Measurements from ENCODE around the gene CREBBP. TPM values are rescaled to one million over a fixed set of nuclear protein-coding genes. Genes with fewer than 3 reads are reported as not detected.

The CREBBP gene
- total RNA-seq, 1 donor, result 42.3 TPM

DNA sequence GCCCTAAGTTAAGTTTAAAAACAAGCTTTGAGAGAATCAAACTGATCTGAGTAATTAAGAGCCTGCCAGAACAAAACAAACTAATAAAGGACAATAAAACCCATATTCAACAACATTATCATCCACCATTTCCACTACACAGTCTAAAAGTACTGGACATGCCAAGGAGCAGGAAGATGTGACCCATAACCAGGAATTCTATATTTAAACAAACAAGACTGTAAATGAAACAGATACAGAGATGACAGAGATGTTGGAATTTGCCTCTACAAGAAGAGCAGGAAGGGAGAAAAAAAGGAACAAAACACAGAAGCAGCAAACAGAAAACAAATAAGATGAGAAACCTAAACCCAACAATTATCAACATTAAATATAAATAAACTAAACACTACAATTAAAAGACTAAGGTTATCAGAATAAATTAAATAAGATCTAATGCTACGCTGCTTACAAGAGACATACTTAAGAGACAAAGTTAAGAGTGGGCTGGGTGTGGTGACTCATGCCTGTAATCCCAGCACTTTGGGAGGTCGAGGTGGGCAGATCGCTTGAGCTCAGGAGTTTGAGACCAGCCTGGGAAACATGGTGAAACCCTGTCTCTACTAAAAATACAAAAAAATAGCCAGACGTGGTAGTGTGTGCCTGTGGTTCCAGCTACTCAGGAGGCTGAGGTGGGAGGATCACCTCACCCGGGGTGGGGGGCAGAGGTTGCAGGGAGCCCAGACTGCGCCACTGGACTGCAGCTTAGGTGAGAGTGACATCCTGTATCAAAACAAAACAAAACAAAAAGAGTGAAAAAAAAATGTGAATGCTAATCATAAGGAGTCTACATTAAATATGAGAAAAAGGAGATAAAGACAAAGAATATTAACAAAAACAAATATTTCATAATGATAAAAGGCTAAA lies 50.6 kb downstream of the CREBBP start:
- DNase-seq (ENCODE audit: low read depth in 2 of 3, low spot score in 2 of 3), result no peak

DNA sequence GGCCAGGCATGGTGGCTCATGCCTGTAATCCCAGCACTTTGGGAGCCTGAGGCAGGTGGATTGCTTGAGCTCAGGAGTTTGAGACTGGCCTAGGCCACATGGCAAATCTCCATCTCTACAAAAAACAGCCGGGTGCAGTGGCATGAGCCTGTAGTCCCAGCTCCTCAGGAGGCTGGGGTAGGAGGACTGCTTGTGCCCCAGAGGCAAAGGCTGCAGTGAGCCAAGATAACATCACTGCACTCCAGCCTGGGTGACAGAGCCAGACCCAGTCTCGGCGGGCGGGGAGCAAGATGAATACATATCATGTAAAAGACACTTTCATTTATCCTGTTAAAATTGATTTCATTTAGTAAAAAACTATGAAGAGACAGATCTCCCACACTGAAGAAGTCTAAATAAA lies 54.6 kb downstream of the CREBBP start:
- DNase-seq (ENCODE audit: low read depth in 2 of 3, low spot score in 2 of 3), result no peak

DNA sequence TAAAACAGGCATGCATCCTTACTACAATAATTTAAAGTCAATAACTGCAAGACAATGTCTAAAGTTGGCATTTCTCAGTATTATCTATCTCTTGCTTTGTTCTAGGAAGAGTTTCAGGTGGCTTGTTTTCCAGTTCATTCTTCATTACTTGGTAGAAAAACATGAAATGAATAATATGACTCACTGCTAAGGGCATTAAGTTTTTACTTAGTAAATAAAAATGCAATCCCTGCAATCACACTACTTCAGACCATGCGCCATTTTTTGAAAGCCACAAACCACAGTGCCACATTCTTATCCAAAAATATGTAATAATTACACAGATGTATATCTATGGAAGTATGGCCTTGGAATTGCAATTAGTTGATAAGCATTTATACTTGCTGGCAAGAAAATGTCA lies 55.4 kb downstream of the CREBBP start:
- DNase-seq (ENCODE audit: low read depth in 2 of 3, low spot score in 2 of 3), result no peak

DNA sequence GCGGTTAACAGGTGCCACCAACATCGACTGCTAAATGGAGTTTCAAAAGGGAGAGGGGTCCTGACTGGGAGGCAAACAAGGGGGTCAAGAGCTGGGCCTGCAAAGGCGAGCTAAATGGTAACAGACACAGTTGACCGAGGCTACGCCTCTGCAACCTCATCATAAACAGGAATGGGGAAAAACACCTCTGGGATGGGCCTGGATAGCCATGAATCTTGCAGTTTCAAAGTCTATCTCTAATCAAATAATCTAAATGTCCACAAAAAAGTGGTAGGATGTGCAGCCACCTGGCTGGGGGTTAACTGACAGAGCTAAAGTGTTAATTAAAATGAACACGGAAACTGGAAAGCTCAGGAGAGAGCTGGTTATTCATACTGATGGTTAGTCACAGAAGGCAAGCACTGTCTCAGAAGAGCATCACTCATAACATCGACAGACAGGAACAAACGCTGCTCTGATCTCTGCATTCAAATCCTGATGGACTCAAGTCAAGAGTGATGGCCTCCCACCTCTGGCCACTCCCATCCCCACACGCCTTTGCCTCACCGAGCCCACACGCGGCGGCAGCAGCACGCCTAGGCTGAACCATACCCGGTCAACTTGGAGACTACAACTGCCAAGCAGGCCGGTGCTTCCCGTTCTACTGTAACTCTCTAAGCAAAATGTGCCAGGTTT lies 56.3 kb downstream of the CREBBP start:
- DNase-seq (ENCODE audit: low read depth in 2 of 3, low spot score in 2 of 3), result no peak

DNA sequence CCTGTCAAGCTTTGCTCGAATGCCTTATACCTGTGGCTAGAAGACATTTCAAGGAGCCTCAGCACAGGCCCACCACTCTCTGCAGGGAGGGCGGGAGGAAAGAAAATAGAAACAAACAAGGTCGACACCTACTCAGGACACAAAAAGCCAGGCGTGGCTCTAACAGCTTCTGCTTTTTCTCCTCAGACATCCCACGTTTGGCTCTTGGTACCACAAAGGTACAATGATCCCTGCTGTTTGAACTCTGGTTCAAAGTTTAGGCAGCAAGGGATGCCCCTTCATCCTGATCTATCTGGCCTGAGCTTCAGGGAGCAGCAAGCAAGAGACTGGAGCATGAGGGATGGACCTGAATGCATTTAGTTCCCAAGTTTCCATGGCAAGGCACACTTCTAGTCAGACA lies 57.1 kb downstream of the CREBBP start:
- no peak for DNase-seq (ENCODE audit: low read depth in 2 of 3, low spot score in 2 of 3)

DNA sequence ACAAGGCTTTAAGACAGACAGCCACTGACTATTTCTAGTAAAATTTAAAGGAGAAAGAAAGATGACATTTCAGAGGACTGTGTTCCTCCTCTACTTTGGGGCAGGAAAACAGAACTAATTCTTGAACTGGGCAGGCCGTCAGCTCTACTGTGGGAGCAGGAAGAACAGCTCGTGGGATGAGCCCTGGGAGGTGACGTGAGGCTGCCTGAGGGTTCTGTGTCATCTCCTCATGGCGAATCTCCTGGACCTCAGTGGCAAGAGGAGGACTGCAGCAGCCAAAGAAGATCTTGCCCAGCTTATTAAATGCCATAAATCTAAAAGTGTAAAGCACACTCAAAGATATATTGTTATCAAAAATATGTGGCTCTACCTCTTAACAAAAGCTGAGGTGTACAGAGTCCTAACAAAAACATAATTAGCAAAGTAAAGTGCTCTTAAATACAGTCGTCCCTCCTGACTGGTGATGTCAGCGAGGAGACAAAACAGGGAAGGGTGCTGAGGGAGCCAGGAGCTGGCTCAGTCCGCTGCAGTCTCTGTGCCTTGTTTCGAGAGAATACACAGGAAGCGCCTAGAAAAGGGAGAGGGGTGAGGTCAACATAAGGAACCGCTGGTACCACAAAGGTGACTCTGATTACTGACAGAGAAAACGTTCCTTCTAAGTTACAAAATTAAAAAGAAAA lies 58.0 kb downstream of the CREBBP start:
- DNase-seq (ENCODE audit: low read depth in 2 of 3, low spot score in 2 of 3), result no peak

DNA sequence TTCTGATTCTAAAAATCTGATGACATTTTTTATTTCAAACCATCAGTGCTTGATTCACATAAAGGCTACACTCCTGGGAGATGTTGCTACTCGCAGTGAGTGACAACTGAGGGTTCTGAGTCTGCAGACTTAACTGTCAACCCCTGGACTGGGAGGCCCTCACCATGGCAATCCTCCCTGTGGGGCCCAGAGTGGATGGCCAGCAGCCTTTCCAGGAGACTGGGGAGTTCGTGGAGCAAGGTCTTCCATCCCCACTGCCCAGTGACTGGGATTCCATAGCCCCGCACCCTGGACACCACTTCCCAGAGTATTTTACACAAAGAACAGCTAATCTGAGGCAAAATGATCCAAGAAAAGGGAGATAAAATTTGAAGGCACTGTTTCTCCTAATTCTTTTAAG lies 59.3 kb downstream of the CREBBP start:
- DNase-seq (ENCODE audit: low read depth in 2 of 3, low spot score in 2 of 3), result no peak

DNA sequence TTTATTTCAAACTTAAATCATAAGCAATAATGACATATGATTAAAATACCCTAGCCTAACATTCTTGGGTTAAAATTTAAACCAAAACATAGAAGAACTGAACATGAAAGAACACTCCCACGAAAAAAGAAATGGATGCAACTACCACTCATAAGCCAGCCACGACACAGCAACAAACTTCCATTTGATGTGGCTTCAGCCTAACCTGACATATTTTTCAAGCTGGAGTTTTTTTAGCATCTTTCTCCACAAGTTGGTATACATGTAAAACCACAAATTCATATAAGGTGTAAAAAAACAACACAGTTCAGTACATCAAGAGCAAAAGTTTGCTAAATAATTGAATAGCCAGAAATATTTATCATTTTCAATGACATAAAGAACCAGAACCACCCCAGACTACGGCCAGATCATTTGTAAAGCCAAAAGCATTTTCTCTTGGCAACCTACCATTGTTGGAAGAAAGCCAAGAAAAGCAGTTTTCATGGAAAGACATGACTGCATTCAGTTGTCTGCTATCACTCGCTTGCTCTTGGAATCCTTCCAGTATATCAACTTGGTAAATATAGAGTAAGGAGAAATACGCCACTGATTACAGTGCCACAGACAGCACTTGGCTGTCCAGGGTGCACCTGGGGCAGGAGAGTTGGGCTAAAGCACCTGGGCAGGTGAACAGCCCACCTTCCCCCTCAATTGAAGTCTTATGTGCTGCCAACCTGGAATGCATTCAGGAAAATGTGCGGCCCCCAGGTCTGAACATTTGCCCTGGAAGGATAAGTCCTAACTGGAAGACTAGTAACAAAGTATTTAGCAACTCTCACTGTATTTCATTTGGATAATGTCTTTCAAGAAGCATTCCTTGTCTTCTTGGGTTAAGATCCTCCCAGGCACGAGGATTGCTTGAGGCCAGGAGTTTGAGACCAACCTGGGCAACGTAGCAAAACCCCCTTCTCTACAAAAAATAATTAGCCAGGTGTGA lies 60.5 kb downstream of the CREBBP start:
- no peak for DNase-seq (ENCODE audit: low read depth in 2 of 3, low spot score in 2 of 3)

DNA sequence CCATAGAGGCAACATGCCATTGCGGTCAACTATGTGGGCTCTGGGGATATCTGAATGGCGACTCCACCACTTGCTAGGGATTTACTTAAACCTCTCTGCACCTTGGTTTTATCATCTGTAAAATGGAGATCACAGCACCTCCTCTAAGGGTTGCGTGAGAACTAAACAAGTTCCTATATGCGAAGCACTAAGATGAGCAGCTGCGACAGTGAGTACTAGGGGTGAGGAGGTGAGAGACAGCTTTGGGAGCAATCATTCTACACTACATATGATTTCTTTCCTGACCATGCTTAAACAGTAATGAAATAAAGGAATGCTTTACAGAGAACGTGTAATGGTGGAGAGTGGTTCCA lies 61.4 kb downstream of the CREBBP start:
- DNase-seq (ENCODE audit: low read depth in 2 of 3, low spot score in 2 of 3), result no peak

DNA sequence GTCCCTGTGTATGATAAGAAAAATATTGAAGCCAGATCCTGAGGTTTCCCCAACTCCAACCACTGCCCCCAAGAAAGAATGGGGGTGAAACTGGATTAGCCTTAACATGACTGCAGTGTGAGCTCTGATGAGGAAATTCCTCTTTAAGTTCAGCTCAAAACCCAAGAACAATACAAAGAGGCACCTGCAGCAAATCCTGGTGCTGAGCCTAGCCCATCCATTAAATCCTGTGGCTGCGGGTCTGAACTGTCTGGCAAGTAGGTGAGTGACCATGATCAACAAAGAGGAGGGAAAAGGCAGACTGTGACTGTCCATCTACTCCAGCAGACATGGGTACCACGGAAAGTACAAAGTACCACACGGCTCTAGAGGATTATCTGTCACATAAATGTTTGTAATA lies 64.2 kb downstream of the CREBBP start:
- DNase-seq (ENCODE audit: low read depth in 2 of 3, low spot score in 2 of 3), result no peak

DNA sequence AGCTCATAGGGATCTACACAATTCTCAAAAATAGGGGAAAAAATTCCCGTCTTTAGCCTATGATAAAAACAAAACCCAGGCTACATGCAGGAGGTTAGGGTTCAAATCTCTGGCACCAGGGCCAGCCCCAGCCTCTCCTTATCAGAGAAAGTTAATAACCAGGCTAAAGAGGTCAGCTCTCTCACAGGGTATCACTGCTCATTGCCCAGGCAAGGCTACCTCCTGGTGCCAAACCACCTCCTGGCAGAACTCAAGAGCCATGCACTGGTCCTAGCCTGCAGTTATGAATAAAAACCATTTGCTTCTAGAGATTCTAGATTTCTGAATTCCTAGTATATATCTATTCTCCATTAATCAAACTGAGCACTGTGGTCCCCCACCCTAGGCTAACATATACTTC lies 65.8 kb downstream of the CREBBP start:
- no peak for DNase-seq (ENCODE audit: low read depth in 2 of 3, low spot score in 2 of 3)

DNA sequence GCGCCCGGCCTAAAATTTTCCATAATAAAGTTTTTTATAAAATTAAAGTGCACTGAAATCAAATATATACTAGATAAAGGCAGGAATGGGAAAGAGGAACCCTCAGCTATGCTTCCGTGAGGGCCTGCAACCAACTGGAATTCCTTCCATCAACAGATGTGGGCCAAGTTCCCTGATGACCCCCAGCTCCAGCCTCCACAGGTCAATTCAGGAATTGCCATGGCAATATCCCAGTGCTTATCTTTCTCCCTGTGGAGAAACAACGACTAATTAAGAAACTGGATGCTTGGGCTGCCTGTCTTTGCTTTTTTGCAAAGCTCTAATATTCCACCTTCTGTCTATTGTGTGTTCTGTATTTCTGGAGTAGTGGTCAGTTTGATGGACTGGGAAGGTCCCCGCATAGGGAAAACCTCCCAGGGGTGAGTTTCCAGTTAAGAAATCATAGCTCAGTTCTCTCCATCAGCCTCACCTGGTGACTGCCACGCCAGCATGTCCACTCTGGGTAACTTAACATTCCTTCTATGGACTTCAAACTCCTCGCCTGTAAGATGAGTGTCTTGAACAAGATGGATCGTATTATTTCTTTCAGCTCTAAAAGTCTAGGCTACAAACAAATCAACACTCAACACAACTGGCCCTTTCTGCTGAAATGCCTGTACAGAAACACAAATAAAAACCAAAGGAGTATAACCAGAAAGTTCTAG lies 67.9 kb downstream of the CREBBP start:
- no peak for DNase-seq (ENCODE audit: low read depth in 2 of 3, low spot score in 2 of 3)

DNA sequence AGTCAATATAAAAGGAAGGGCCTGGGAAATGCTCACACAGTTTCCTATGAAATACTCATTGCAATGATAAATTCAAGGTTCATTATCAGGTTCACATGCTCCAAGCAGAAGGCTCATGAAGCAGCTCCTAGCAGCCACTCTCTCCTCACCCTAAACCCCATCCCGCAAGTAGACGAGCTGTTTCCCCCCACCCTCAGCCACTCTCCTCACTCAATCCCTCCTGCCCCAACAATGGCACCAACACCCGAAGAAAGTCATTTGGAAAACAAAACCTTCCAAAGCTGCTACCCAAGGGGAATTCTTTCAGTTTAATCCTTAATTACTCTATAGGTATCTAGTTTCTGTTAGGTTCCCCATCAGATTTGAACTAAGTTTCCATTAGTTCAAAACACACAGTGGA lies 69.7 kb downstream of the CREBBP start:
- no peak for DNase-seq (ENCODE audit: low read depth in 2 of 3, low spot score in 2 of 3)

DNA sequence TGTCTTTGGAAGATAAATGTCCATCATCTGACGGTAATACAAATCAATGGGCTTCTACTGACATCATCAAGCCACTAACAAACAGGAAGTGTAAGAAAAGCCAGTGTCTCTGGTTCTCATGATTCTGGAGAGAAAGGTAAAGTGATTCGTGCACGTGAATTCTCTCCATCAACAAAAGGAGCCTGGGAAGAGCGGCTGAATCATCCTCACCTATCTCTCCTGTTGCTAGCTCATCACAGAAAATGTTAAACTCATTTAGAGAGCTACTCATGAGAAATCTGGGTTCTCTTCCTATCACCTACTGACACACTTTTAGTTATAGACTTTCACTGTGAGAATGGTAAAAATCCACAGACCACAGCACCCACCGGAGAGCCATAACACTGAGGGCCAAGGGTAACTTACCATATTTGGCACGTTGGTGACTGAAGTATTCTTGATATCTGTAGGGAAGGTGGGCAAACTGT lies 70.3 kb downstream of the CREBBP start:
- DNase-seq (ENCODE audit: low read depth in 2 of 3, low spot score in 2 of 3), result no peak

DNA sequence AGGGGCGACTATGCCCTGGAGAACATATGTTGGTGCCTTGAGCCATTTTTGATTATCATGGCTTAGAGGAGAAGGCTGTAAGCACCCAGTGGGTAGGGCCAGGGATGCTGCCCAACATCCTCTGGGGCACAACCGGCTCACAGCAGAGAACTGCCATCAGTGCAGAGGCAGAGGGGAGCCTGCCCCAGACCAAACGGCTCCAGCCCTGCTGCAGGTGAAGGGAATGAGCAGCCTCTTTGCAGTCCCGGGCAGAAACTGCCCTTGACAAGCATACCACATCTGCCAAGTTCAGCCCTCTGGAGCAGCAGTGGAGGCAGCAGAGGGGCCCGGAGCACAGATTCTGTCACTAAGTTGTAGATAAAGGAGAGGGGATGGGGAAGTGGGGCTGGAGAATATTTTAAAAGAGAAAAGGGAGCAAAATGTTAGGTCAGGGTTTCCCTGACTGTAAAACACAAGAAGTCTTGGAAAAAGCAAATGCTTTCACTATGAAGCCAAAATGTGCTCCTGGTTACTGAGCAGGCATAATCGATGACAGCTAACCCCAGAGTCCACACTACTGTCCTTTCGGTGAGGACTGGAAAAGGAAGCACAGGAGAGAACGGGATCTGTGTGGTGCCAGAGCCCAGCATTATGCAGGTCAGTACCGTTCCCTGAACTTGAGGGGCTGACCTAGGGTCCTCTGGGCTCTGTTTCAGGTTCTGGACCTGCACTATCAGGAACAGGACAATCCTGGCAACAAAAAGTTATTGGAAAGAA lies 72.0 kb downstream of the CREBBP start:
- DNase-seq (ENCODE audit: low read depth in 2 of 3, low spot score in 2 of 3), result no peak

DNA sequence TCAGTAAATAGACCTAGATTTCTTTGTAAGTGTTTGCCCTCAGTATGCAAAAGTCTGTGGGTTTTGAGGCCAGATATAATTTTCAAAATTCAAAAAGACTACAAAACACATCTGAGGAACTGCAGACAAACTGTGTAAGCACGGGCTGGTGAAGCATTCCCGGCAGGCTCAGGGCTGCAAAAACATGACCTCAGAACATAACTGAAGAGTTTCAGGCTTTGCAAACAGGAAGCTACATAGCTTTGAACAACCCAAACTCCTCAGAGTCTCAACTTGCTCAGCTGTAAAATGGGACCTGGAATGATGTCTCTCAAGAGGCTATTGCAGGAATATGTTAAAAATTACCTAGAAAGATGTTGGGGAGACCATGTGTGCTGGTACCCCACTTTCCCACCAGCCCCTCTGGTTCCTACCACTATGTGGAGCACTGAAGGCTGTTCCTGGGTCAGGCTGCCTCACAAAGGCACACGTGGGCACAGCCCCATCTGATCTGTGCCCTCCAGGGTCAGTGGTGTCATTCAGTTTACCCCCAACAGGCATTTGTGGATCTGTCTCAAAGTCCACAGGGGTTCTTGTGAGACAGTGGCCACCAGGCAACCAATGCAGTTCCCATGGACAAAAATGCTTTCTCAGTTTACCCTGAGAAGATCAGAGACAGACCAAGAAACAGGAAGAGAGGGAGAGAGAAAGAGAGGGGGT lies 72.9 kb downstream of the CREBBP start:
- no peak for DNase-seq (ENCODE audit: low read depth in 2 of 3, low spot score in 2 of 3)

DNA sequence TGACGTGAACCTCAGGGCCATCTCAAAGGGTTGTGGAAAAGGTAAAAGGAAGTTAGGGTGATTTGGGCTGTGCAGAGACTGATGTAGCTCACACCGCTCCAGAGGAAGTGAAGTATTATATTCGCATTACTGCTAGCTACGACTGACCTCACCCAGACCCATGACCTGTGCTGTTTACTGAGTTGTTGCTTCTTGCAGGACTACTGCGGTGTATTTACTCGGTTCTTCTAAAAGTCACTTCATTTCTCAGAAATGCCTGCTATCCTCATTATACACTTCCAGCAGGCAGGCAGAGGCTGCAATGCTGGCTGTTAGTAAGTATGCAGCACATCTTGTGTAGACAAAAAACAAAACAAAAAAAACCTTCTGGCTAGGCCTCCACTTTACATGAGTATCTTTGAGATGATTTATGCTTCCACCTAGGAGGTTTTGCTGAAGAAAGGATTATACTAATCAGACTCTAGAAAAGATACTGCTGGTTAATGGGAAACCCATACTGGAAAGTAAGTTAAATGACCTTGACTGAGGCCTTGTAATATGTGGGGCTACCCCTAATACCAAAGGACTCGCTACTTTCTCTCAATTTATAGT lies 76.0 kb downstream of the CREBBP start:
- no peak for DNase-seq (ENCODE audit: low read depth in 2 of 3, low spot score in 2 of 3)

Data from hematopoietic multipotent progenitor cell (in vitro differentiated cells).